Kidney (tissue), 14 donors: ENCODE data around the gene RHOB. TPM values are rescaled to one million over a fixed set of nuclear protein-coding genes. Genes with fewer than 3 reads are reported as not detected.

Experiments used
- DNase-seq, 5 donors: peaks; one replicate each; pipeline ENCODE4 v3.0.0-alpha.2; 2013 to 2020
- FAIRE-seq: peaks from 2 replicates; lab custom pipeline; 2012; peaks lifted over from hg19 to GRCh38; lab: Jason Lieb, UNC
- H3K27ac ChIP-seq, 2 donors: one replicate each; pipeline ENCODE4 v1.7.0; 2013; ENCODE audit warnings: low read depth in 2 of 2, low read length in 2 of 2, inconsistent platforms in 1 of 2
- H3K27me3 ChIP-seq: one replicate; pipeline ENCODE4 v1.7.1; 2013; ENCODE audit warnings: low read length, inconsistent platforms; ENCODE audit not compliant: control insufficient read depth, insufficient read depth
- H3K36me3 ChIP-seq, 3 donors: one replicate each; pipeline versions ENCODE4 v1.7.0 to v1.7.1; 2013; ENCODE audit warnings: low read length in 3 of 3, control low read depth in 1 of 3, inconsistent platforms in 1 of 3; ENCODE audit not compliant: insufficient read depth in 3 of 3, control insufficient read depth in 2 of 3
- H3K4me1 ChIP-seq, 3 donors: one replicate each; pipeline versions ENCODE4 v1.7.0 to v1.7.1; 2013; ENCODE audit warnings: low read length in 3 of 3, inconsistent platforms in 1 of 3, low read depth in 1 of 3; ENCODE audit not compliant: control insufficient read depth in 2 of 3, insufficient read depth in 2 of 3
- H3K4me3 ChIP-seq, 3 donors: one replicate each; pipeline versions ENCODE4 v1.7.0 to v1.8.1; 2013; ENCODE audit warnings: low read length in 3 of 3, control low read depth in 1 of 3, inconsistent platforms in 1 of 3
- H3K9ac ChIP-seq, 3 donors: one replicate each; pipeline versions ENCODE4 v1.7.0 to v1.7.1; 2013; ENCODE audit warnings: low read length in 3 of 3, control low read depth in 1 of 3, inconsistent platforms in 1 of 3
- H3K9me3 ChIP-seq, 3 donors: one replicate each; pipeline versions ENCODE4 v1.7.0 to v1.7.1; 2013; ENCODE audit warnings: low read length in 3 of 3, control low read depth in 1 of 3, inconsistent platforms in 1 of 3; ENCODE audit not compliant: control insufficient read depth in 2 of 3, insufficient read depth in 1 of 3
- CTCF ChIP-seq: IDR thresholded peaks from 3 replicates; pipeline ENCODE4 v1.5.1; 2012; ENCODE audit warnings: mild to moderate bottlenecking, moderate library complexity, borderline replicate concordance; ENCODE audit not compliant: insufficient read depth; ENCODE audit errors: extremely low read depth
- intact Hi-C: fragments of 100-400 bp; cut with DNase I; formaldehyde crosslinking; loops from one replicate; pipeline ENCODE4 v1.11.1; 2022
- polyA plus RNA-seq: library from polyadenylated mRNA; stranded (reverse); fragments of 350-450 nt; fragmentation: Illumina TruSeq; extraction: RNeasy Lipid Tissue Mini Kit (QIAGEN cat#74804); gene quantifications from one replicate; pipeline ENCODE4 v1.2.3, GENCODE V29; 2014; ENCODE audit warnings: low read depth, low replicate concordance; ENCODE audit not compliant: insufficient read depth
- total RNA-seq: library from RNA; stranded (reverse); fragmentation: NEBNext Ultra II Directional; extraction: Animal tissue kit (Norgen Biotek cat#: 25700); gene quantifications from one replicate; pipeline ENCODE4 v1.2.1, GENCODE V29; 2021
- donor health status: control.
- donor health status: control.
- donor health status: control.
- donor health status: control.
- donor health status: control.
- donor health status: DM: yes; HTN: yes; CAD: no.
- donor health status: Normal renal cell carcinoma (clear cell type).

The RHOB gene
- total and polyA plus RNA-seq, 2 donors from 2014 or later, result 241 to 487 TPM

- Histone ChIP-seq H3K36me3 (peaks cover 0 to 23% (median 6%) of the 10 kb centered on the region in 3 donors), H3K9me3 (no peaks in the 10 kb centered on the region), H3K27ac (peak overlapping the region; percentile 99), H3K9ac (peak overlapping the region; percentile 88 to 99 (median 98)), H3K27me3 (no peaks in the 10 kb centered on the region), H3K4me3 (peak overlapping the region; percentile 92 to 96 (median 96)), H3K4me1 (peaks cover 3 to 16% (median 15%) of the 10 kb centered on the region in 3 donors)
- DNase-seq (peak in 3 of 5 donors; percentile 31 to 61 (median 53)), FAIRE-seq (no peak)
- intact Hi-C loops, result no loop called here
- TF ChIP-seq CTCF, result no peak
These were observed 1.5 kb downstream of the RHOB start for GRCh38 chr2:20448246-20448976.

GRCh38 chr2:20448977-20449306 lies 2.1 kb downstream of the RHOB start:
- DNase-seq (no peak), FAIRE-seq (no peak)
- Histone ChIP-seq H3K27me3 (no peaks in the 10 kb centered on the region), H3K36me3 (peaks cover 0 to 23% (median 6%) of the 10 kb centered on the region in 3 donors), H3K9ac (peak overlapping the region; percentile 31 to 99 (median 55)), H3K4me3 (peak overlapping the region; percentile 92 to 96 (median 96)), H3K9me3 (no peaks in the 10 kb centered on the region), H3K4me1 (peaks cover 3 to 16% (median 9%) of the 10 kb centered on the region in 3 donors), H3K27ac (peak overlapping the region; percentile 99)
- intact Hi-C loops, result no loop called here
- TF ChIP-seq CTCF, result no peak

DNA sequence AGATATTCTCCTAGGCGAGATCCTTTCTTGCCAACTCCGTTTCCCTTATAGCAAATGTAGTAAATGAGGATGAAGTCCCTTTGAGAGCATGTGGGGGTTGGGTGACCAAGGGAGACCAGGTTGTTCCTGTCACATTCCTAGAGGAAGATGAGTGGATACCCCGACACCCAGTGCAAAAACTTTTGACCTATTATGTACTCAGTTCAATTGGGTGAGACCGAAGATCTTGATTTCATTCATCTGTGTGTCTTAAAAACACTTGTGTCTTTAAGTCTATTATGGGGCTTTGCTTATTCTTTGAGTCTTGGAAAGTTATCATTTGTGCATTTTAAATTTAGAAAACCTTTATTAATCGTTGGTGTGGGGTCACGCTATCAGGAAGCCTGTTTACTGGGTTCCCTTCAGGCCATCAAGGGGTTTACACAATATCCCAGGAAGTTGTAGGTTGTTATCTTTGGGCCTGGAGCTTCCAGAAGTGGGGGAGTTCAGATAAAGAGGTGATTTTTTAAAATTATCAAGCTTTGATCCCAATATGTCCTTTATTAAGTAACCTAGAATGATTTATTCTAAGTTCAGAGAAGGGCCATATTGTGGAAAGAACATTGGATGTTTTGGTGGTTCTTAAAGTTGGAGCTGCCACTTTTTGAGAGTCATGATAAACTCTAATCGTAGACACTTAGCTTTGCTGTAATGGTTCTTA lies 2.8 kb downstream of the RHOB start:
- peak overlapping the region; percentile 92 to 96 (median 96) for H3K4me3 ChIP-seq
- intact Hi-C loops, result no loop called here
- H3K4me1 ChIP-seq, result peaks cover 3 to 15% (median 4%) of the 10 kb centered on the region in 3 donors
- no peaks in the 10 kb centered on the region for H3K27me3 ChIP-seq
- no peaks in the 10 kb centered on the region for H3K9me3 ChIP-seq
- no peak for TF ChIP-seq CTCF
- H3K27ac ChIP-seq, result peak overlapping the region; percentile 99
- peak overlapping the region; percentile 31 to 99 (median 55) for H3K9ac ChIP-seq
- DNase-seq (peak in 2 of 5 donors; percentile 8 to 35), FAIRE-seq (no peak)
- peaks cover 0 to 23% (median 6%) of the 10 kb centered on the region in 3 donors for H3K36me3 ChIP-seq
